ENCODE data around the gene PLBD2. TPM values are rescaled to one million over a fixed set of nuclear protein-coding genes. Genes with fewer than 3 reads are reported as not detected.

Gene PLBD2
- total RNA-seq, 2 donors from 2014 or later = 38.2 to 43.0 TPM

GRCh38 chr12:113422030-113422885 lies 63.9 kb downstream of the PLBD2 start, which contains the start of gene SDSL:
Gene SDSL (plus strand): TSS chr12:113422380. CDS start chr12:113427983, 5,603 bp downstream.
- H3K4me3 ChIP-seq = peak within 1 kb of the TSS; percentile 39 to 55
- peaks cover 0 to 16% of the 10 kb centered on the region in 2 donors for H3K4me1 ChIP-seq
- no peak for TF ChIP-seq CTCF (IDR thresholded peaks at IDR 0.05)
- H3K9me3 ChIP-seq = no peaks in the 10 kb centered on the region
- peak; percentile 84 for DNase-seq (ENCODE audit: low spot score)
- H3K27me3 ChIP-seq = no peaks in the 10 kb centered on the region
- H3K27ac ChIP-seq = peak within 1 kb of the TSS; percentile 37 to 76
- no peaks in the 10 kb centered on the region for H3K36me3 ChIP-seq

- no peaks in the 10 kb centered on the region for H3K9me3 ChIP-seq
- no peak for DNase-seq (ENCODE audit: low spot score)
- H3K36me3 ChIP-seq = no peaks in the 10 kb centered on the region
- no peaks in the 10 kb centered on the region for H3K27me3 ChIP-seq
- no peak for TF ChIP-seq CTCF (IDR thresholded peaks at IDR 0.05)
- peak overlapping the region; percentile 39 to 55 for H3K4me3 ChIP-seq
- peaks cover 0 to 16% of the 10 kb centered on the region in 2 donors for H3K4me1 ChIP-seq
- peak overlapping the region in 1 of 2 donors; percentile 76 for H3K27ac ChIP-seq
These were observed 64.7 kb downstream of the PLBD2 start for GRCh38 chr12:113422886-113423669.

GRCh38 chr12:113424456-113424855 lies 66.1 kb downstream of the PLBD2 start:
- H3K4me3 ChIP-seq = no peak overlapping the region
- DNase-seq (ENCODE audit: low spot score) = no peak
- no peak for TF ChIP-seq CTCF (IDR thresholded peaks at IDR 0.05)
- H3K27me3 ChIP-seq = no peaks in the 10 kb centered on the region
- H3K9me3 ChIP-seq = no peaks in the 10 kb centered on the region
- H3K36me3 ChIP-seq = no peaks in the 10 kb centered on the region
- no peak overlapping the region for H3K27ac ChIP-seq
- H3K4me1 ChIP-seq = peaks cover 0 to 16% of the 10 kb centered on the region in 2 donors

GRCh38 chr12:113424915-113425823 lies 66.8 kb downstream of the PLBD2 start:
- Histone ChIP-seq H3K4me1 (peaks cover 0 to 16% of the 10 kb centered on the region in 2 donors), H3K9me3 (no peaks in the 10 kb centered on the region), H3K27me3 (no peaks in the 10 kb centered on the region), H3K36me3 (no peaks in the 10 kb centered on the region), H3K27ac (no peak overlapping the region), H3K4me3 (no peak overlapping the region)
- TF ChIP-seq CTCF (IDR thresholded peaks at IDR 0.05) = peak; percentile 70 to 90
- peak; percentile 73 for DNase-seq (ENCODE audit: low spot score)

GRCh38 chr12:113425960-113426453 lies 67.6 kb downstream of the PLBD2 start:
- no peaks in the 10 kb centered on the region for H3K36me3 ChIP-seq
- H3K4me3 ChIP-seq = no peak overlapping the region
- peaks cover 0 to 16% of the 10 kb centered on the region in 2 donors for H3K4me1 ChIP-seq
- no peak for DNase-seq (ENCODE audit: low spot score)
- no peaks in the 10 kb centered on the region for H3K9me3 ChIP-seq
- H3K27me3 ChIP-seq = no peaks in the 10 kb centered on the region
- TF ChIP-seq CTCF (IDR thresholded peaks at IDR 0.05) = no peak
- no peak overlapping the region for H3K27ac ChIP-seq

Measured in right atrium auricular region (tissue), 2 donors.